Neural cell (in vitro differentiated cells): ENCODE data around the gene USH1C. TPM values are rescaled to one million over a fixed set of nuclear protein-coding genes. Genes with fewer than 3 reads are reported as not detected.

Experiments
- H2AFZ ChIP-seq: fragments of 200-600, 300-800 bp; sonication (generic), shearing (Covaris generic); 2 replicates; pipeline ENCODE4 v1.6.0; 2014; ENCODE audit warnings: low read depth, mild to moderate bottlenecking, antibody characterized with exemption, low read length, moderate library complexity
- H3F3A ChIP-seq: fragments of 200-600 bp; shearing (Covaris generic); 2 replicates; pipeline ENCODE4 v1.6.1; 2016; ENCODE audit warnings: mild to moderate bottlenecking, moderate library complexity, mixed read lengths, antibody characterized with exemption, low read length; ENCODE audit not compliant: insufficient read depth, poor library complexity, severe bottlenecking
- H3K27ac ChIP-seq: fragments of 200-600, 300-800 bp; sonication (generic), shearing (Covaris generic); 2 replicates; pipeline ENCODE4 v1.5.1; 2014; ENCODE audit warnings: mild to moderate bottlenecking, low read length, moderate library complexity
- H3K27me3 ChIP-seq: fragments of 300-800, 200-600 bp; sonication (generic), shearing (Covaris generic); 2 replicates; pipeline ENCODE4 v1.6.0; 2014; ENCODE audit warnings: mild to moderate bottlenecking, low read depth, low read length, moderate library complexity; ENCODE audit not compliant: insufficient read depth
- H3K36me3 ChIP-seq: fragments of 300-800, 200-600 bp; sonication (generic), shearing (Covaris generic); 2 replicates; pipeline ENCODE4 v1.5.1; 2014; ENCODE audit warnings: mild to moderate bottlenecking, antibody characterized with exemption, low read length, moderate library complexity; ENCODE audit not compliant: insufficient read depth
- H3K4me2 ChIP-seq: fragments of 300-800, 200-600 bp; sonication (generic), shearing (Covaris generic); 2 replicates; pipeline ENCODE4 v1.6.0; 2014; ENCODE audit warnings: mild to moderate bottlenecking, low read length
- H3K4me3 ChIP-seq: fragments of 300-800, 200-600 bp; sonication (generic), shearing (Covaris generic); 2 replicates; pipeline ENCODE4 v1.5.1; 2014; ENCODE audit warnings: mild to moderate bottlenecking, low read length, moderate library complexity
- H3K79me2 ChIP-seq: fragments of 200-600 bp; shearing (Covaris generic); replicated peaks from 2 replicates; pipeline ENCODE4 v1.6.0; 2014; ENCODE audit warnings: mild to moderate bottlenecking, low read length, moderate library complexity; ENCODE audit not compliant: insufficient read depth
- H3K9ac ChIP-seq: fragments of 300-800, 200-600 bp; sonication (generic), shearing (Covaris generic); 2 replicates; pipeline ENCODE4 v1.6.1; 2016; ENCODE audit warnings: mild to moderate bottlenecking, low read length, mixed read lengths
- H3K9me2 ChIP-seq: fragments of 200-600 bp; shearing (Covaris generic); 2 replicates; pipeline ENCODE4 v1.6.1; 2016; ENCODE audit warnings: mild to moderate bottlenecking, low read length, mixed read lengths; ENCODE audit not compliant: insufficient read depth
- H3K9me3 ChIP-seq: fragments of 200-600, 300-800 bp; sonication (generic), shearing (Covaris generic); 2 replicates; pipeline ENCODE4 v1.6.1; 2016; ENCODE audit warnings: mild to moderate bottlenecking, mixed run types, low read length, moderate library complexity, mixed read lengths
- H4K20me1 ChIP-seq: fragments of 200-600 bp; shearing (Covaris generic); 2 replicates; pipeline ENCODE4 v1.6.1; 2016; ENCODE audit warnings: mild to moderate bottlenecking, mixed run types; ENCODE audit not compliant: insufficient read depth
- CTCF ChIP-seq: fragments of 450-650 bp; IDR thresholded peaks from 2 replicates; pipeline ENCODE4 v1.5.1; 2014; ENCODE audit warnings: antibody characterized with exemption, mild to moderate bottlenecking, moderate library complexity; ENCODE audit not compliant: poor library complexity, severe bottlenecking
- EP300 ChIP-seq: fragments of 450-650 bp; conservative IDR thresholded peaks from 2 replicates; pipeline ENCODE4 v1.6.1; 2014; ENCODE audit warnings: antibody characterized with exemption, mild to moderate bottlenecking, moderate library complexity; ENCODE audit not compliant: poor library complexity, severe bottlenecking
- EZH2 ChIP-seq: fragments of 200-600, 300-800 bp; shearing (Covaris generic), sonication (generic); IDR thresholded peaks from 2 replicates; pipeline ENCODE4 v1.6.1; 2014; ENCODE audit warnings: antibody characterized with exemption, low read length, borderline replicate concordance, mild to moderate bottlenecking; ENCODE audit not compliant: insufficient read depth, poor library complexity, severe bottlenecking
- MXI1 ChIP-seq: fragments of 450-650 bp; conservative IDR thresholded peaks from 2 replicates; pipeline ENCODE4 v1.6.1; 2014; ENCODE audit warnings: antibody characterized with exemption, mild to moderate bottlenecking; ENCODE audit not compliant: poor library complexity, severe bottlenecking
- POLR2AphosphoS5 ChIP-seq: IDR thresholded peaks from 2 replicates; pipeline ENCODE4 v1.6.1; 2012
- RAD21 ChIP-seq: fragments of 450-650 bp; conservative IDR thresholded peaks from 2 replicates; pipeline ENCODE4 v1.6.1; 2014; ENCODE audit warnings: antibody characterized with exemption, mild to moderate bottlenecking, moderate library complexity
- SMC3 ChIP-seq: fragments of 450-650 bp; conservative IDR thresholded peaks from 2 replicates; pipeline ENCODE4 v1.6.1; 2014; ENCODE audit warnings: antibody characterized with exemption, mild to moderate bottlenecking, moderate library complexity; ENCODE audit not compliant: poor library complexity
- TAF1 ChIP-seq: IDR thresholded peaks from 2 replicates; pipeline ENCODE4 v1.6.1; 2012; ENCODE audit warnings: low read depth
- polyA minus RNA-seq: library from RNA; depleted of rRNA, polyadenylated mRNA; stranded (reverse); fragments of >200 nt; gene quantifications from 2 replicates; pipeline ENCODE4 v1.2.3, GENCODE V29; 2014
- polyA plus RNA-seq: library from polyadenylated mRNA; depleted of rRNA; stranded (reverse); fragments of >200 nt; gene quantifications from 2 replicates; pipeline ENCODE4 v1.2.3, GENCODE V29; 2014
- TF ChIP-seq, protein P1 (sequence below): IDR thresholded peaks from 2 replicates; pipeline ENCODE4 v1.6.1; 2012; ENCODE audit warnings: borderline replicate concordance

USH1C gene
- polyA plus RNA-seq (0.67 TPM in 1 of 2 replicates, not detected in the other), polyA minus RNA-seq (not detected in 2 replicates)

GRCh38 chr11:17544181-17544622 is at the start of gene USH1C:
USH1C (minus strand) TSS chr11:17544416; CDS start chr11:17544307, 109 bp downstream.
- H4K20me1 ChIP-seq: no peaks in the 10 kb centered on the region
- no peaks in the 10 kb centered on the region for H3K79me2 ChIP-seq
- H3K9ac ChIP-seq: no peak within 1 kb of the TSS
- no peaks in the 10 kb centered on the region for H3K27me3 ChIP-seq
- no peaks in the 10 kb centered on the region for H3K9me3 ChIP-seq
- TF ChIP-seq RAD21 (no peak), MXI1 (no peak), EP300 (no peak), CTCF (no peak), SMC3 (no peak)
- TF ChIP-seq, protein P1, sequence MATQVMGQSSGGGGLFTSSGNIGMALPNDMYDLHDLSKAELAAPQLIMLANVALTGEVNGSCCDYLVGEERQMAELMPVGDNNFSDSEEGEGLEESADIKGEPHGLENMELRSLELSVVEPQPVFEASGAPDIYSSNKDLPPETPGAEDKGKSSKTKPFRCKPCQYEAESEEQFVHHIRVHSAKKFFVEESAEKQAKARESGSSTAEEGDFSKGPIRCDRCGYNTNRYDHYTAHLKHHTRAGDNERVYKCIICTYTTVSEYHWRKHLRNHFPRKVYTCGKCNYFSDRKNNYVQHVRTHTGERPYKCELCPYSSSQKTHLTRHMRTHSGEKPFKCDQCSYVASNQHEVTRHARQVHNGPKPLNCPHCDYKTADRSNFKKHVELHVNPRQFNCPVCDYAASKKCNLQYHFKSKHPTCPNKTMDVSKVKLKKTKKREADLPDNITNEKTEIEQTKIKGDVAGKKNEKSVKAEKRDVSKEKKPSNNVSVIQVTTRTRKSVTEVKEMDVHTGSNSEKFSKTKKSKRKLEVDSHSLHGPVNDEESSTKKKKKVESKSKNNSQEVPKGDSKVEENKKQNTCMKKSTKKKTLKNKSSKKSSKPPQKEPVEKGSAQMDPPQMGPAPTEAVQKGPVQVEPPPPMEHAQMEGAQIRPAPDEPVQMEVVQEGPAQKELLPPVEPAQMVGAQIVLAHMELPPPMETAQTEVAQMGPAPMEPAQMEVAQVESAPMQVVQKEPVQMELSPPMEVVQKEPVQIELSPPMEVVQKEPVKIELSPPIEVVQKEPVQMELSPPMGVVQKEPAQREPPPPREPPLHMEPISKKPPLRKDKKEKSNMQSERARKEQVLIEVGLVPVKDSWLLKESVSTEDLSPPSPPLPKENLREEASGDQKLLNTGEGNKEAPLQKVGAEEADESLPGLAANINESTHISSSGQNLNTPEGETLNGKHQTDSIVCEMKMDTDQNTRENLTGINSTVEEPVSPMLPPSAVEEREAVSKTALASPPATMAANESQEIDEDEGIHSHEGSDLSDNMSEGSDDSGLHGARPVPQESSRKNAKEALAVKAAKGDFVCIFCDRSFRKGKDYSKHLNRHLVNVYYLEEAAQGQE: no peak
- no peaks in the 10 kb centered on the region for H3K36me3 ChIP-seq
- no peak within 1 kb of the TSS for H3K27ac ChIP-seq
- no peak within 1 kb of the TSS for H3K4me2 ChIP-seq
- no peaks in the 10 kb centered on the region for H3F3A ChIP-seq
- H2AFZ ChIP-seq: no peak within 1 kb of the TSS
- no peak within 1 kb of the TSS for H3K4me3 ChIP-seq
- H3K9me2 ChIP-seq: no peaks in the 10 kb centered on the region

DNA sequence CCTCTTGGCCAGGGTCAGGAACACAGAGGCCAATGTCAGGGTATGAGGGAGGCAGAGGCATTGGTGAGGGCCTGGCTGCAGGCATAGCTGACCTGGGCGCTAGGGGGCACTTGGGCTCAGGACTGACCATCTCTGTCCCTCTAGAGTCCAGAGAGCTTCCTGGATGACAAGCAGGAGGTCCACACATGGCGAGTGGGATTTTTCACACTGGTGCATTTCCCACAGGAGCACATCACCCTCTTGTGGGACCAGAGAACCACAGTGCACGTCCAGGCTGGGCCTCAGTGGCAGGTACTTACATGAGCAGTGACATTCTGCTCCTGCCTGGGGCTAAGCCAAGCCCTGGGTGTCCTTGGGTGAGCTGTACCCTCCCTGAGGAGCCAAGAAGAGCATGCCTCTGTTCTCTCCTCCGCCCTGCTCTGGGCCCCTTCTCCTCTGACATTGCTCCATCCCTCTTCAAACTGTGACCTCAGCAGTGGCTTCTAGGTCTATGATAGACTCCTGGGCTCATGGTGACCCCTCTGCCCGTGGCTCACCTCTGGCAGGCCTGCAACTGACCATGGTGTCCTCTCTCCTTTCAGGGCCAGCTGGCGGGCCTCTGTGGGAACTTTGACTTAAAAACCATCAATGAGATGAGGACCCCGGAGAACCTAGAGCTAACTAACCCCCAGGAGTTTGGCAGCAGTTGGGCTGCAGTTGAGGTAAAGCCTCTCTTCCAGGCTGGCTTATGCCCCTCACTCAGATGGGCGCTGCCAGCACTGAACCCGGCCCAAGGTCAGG is 49.4 kb upstream of the USH1C start:
- H3K27ac ChIP-seq: no peak overlapping the region
- no peak overlapping the region for H3K9ac ChIP-seq
- H3K36me3 ChIP-seq: no peaks in the 10 kb centered on the region
- H3K27me3 ChIP-seq: no peaks in the 10 kb centered on the region
- H3K4me3 ChIP-seq: no peak overlapping the region
- TF ChIP-seq SMC3: no peak
- no peak for TF ChIP-seq EZH2
- TF ChIP-seq CTCF: no peak
- TF ChIP-seq TAF1: no peak
- TF ChIP-seq RAD21: no peak
- TF ChIP-seq EP300: no peak
- TF ChIP-seq, protein P1: no peak
- no peak for TF ChIP-seq POLR2AphosphoS5
- TF ChIP-seq MXI1: no peak
- H3K9me3 ChIP-seq: peaks cover 4% of the 10 kb centered on the region
- H3K4me2 ChIP-seq: no peak overlapping the region
- H4K20me1 ChIP-seq: no peaks in the 10 kb centered on the region
- no peak overlapping the region for H2AFZ ChIP-seq
- no peaks in the 10 kb centered on the region for H3F3A ChIP-seq
- no peaks in the 10 kb centered on the region for H3K79me2 ChIP-seq
- H3K9me2 ChIP-seq: no peaks in the 10 kb centered on the region
